ENCODE results near the gene P2RX7.
"Not testable (repeated sequence)": the region's sequence is repeated elsewhere in the genome, so short reads cannot be mapped to it uniquely, and the experiment has no call there.

P2RX7 gene

GRCh38 chr12:121187501-121187900 is 54.8 kb downstream of the P2RX7 start:
- peaks cover 3% of the 10 kb centered on the region for H3K4me1 ChIP-seq (ENCODE audit: control insufficient read depth, insufficient read depth, low read length)
- no peaks in the 10 kb centered on the region for H3K27me3 ChIP-seq (ENCODE audit: control insufficient read depth, insufficient read depth, low read length)
- H3K9ac ChIP-seq (ENCODE audit: low read length), result no peak overlapping the region
- no peaks in the 10 kb centered on the region for H3K9me3 ChIP-seq (ENCODE audit: control insufficient read depth, low read length)
- no peaks in the 10 kb centered on the region for H3K36me3 ChIP-seq (ENCODE audit: control insufficient read depth, insufficient read depth, low read length)
- H3K4me3 ChIP-seq (ENCODE audit: low read length), result no peak overlapping the region

DNA sequence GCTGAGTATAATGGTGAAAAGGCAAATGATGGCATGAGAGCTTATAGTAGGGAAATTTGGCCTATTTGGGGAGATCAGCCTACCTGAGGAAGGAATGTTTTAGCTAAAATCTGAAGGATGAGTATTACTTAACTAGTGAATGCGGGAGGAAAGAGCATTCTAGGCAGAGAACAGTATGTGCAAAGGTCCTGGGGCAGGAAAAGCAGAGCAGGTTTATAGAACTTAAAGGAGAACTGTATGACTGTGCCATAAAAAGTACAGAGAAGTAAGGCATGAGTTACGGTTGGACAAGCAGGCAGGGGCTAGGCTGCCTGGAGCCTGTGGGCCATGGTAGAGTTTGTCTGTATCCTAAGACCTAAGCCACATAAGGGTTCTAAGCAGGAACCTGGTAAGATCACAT is 55.6 kb downstream of the P2RX7 start:
- no peaks in the 10 kb centered on the region for H3K36me3 ChIP-seq (ENCODE audit: control insufficient read depth, insufficient read depth, low read length)
- no peak overlapping the region for H3K4me3 ChIP-seq (ENCODE audit: low read length)
- no peaks in the 10 kb centered on the region for H3K9me3 ChIP-seq (ENCODE audit: control insufficient read depth, low read length)
- H3K9ac ChIP-seq (ENCODE audit: low read length), result no peak overlapping the region
- no peaks in the 10 kb centered on the region for H3K27me3 ChIP-seq (ENCODE audit: control insufficient read depth, insufficient read depth, low read length)
- peaks cover 3% of the 10 kb centered on the region for H3K4me1 ChIP-seq (ENCODE audit: control insufficient read depth, insufficient read depth, low read length)

DNA sequence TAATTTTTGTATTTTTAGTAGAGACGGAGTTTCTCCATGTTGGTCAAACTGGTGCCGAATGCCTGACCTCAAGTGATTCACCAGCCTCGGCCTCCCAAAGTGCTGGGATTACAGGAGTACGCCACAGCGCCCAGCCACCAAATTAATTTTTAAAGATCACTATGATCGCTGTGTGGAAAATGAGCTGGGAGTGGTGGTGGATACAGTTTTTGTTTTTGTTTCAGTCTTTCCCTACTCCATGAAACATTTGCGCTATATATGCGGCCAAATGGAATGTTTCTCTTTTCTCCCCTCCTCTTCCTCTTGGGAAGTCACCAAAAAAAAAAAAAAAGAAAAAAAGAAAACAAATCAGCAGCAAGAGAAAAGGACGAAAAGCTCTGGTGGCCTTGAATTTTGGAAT is 56.5 kb downstream of the P2RX7 start:
- Histone ChIP-seq H3K27me3 (ENCODE audit: control insufficient read depth, insufficient read depth, low read length) (no peaks in the 10 kb centered on the region), H3K4me3 (ENCODE audit: low read length) (no peak overlapping the region), H3K4me1 (ENCODE audit: control insufficient read depth, insufficient read depth, low read length) (peaks cover 3% of the 10 kb centered on the region), H3K9me3 (ENCODE audit: control insufficient read depth, low read length) (no peaks in the 10 kb centered on the region), H3K36me3 (ENCODE audit: control insufficient read depth, insufficient read depth, low read length) (no peaks in the 10 kb centered on the region), H3K9ac (ENCODE audit: low read length) (no peak overlapping the region)

- Histone ChIP-seq H3K9ac (ENCODE audit: low read length) (no peak overlapping the region), H3K4me1 (ENCODE audit: control insufficient read depth, insufficient read depth, low read length) (peaks cover 3% of the 10 kb centered on the region), H3K36me3 (ENCODE audit: control insufficient read depth, insufficient read depth, low read length) (no peaks in the 10 kb centered on the region), H3K4me3 (ENCODE audit: low read length) (no peak overlapping the region), H3K27me3 (ENCODE audit: control insufficient read depth, insufficient read depth, low read length) (no peaks in the 10 kb centered on the region), H3K9me3 (ENCODE audit: control insufficient read depth, low read length) (no peaks in the 10 kb centered on the region)
These were observed 57.0 kb downstream of the P2RX7 start for GRCh38 chr12:121189619-121190155.

DNA sequence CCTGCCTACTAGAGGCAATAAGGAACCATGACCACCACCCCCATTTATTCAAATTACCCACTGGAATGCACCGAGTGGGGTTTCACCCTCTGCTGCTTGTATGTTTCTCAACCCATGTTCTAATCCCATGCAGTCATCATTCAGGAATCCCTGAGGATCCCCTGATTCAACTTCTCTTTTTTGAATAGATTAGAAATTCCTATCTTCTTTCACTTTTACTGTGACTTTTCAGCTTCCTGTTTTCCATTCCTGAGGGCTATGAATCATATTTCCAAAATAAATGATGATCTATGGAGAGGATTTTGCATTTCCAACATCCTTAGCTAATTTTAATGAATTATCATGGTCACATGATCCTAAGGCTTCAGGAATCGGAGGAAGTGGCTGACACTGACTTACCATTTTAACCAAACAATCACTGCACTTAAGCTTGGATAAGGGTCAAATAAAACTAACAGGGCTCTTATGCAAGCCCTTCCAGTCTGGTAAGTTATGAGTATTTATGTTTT is 57.9 kb downstream of the P2RX7 start:
- Histone ChIP-seq H3K9ac (ENCODE audit: low read length) (no peak overlapping the region), H3K4me3 (ENCODE audit: low read length) (no peak overlapping the region), H3K4me1 (ENCODE audit: control insufficient read depth, insufficient read depth, low read length) (peaks cover 3% of the 10 kb centered on the region), H3K9me3 (ENCODE audit: control insufficient read depth, low read length) (no peaks in the 10 kb centered on the region), H3K36me3 (ENCODE audit: control insufficient read depth, insufficient read depth, low read length) (no peaks in the 10 kb centered on the region), H3K27me3 (ENCODE audit: control insufficient read depth, insufficient read depth, low read length) (no peaks in the 10 kb centered on the region)

- no peak overlapping the region for H3K4me3 ChIP-seq (ENCODE audit: low read length)
- H3K9ac ChIP-seq (ENCODE audit: low read length), result no peak overlapping the region
- no peaks in the 10 kb centered on the region for H3K9me3 ChIP-seq (ENCODE audit: control insufficient read depth, low read length)
- peaks cover 3% of the 10 kb centered on the region for H3K4me1 ChIP-seq (ENCODE audit: control insufficient read depth, insufficient read depth, low read length)
- H3K36me3 ChIP-seq (ENCODE audit: control insufficient read depth, insufficient read depth, low read length), result no peaks in the 10 kb centered on the region
- H3K27me3 ChIP-seq (ENCODE audit: control insufficient read depth, insufficient read depth, low read length), result no peaks in the 10 kb centered on the region
These were observed 58.5 kb downstream of the P2RX7 start for GRCh38 chr12:121191151-121191550.

DNA sequence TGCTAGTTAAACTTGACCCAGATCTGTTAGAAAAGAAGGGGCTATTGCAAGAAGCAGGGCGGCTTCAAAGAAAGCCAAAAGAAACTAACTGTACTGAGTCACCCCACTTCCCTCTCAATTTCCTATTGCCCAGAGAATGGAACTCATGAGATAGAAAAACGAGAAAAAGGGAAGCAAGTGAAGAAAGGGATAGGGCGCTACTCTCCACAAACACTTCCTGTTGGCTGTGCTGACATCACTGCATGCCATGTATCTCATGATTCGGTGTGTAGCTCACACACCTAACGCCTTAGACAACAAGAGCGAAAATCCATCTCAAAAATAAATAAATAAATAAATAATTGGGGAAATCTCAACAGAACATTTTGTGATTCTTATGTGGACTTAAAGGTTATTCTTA is 64.2 kb downstream of the P2RX7 start:
- Histone ChIP-seq H3K4me3 (ENCODE audit: low read length) (no peak overlapping the region), H3K27me3 (ENCODE audit: control insufficient read depth, insufficient read depth, low read length) (no peaks in the 10 kb centered on the region), H3K9ac (ENCODE audit: low read length) (no peak overlapping the region), H3K4me1 (ENCODE audit: control insufficient read depth, insufficient read depth, low read length) (no peaks in the 10 kb centered on the region), H3K9me3 (ENCODE audit: control insufficient read depth, low read length) (no peaks in the 10 kb centered on the region), H3K36me3 (ENCODE audit: control insufficient read depth, insufficient read depth, low read length) (no peaks in the 10 kb centered on the region)

- Histone ChIP-seq H3K9ac (ENCODE audit: low read length) (no peak overlapping the region), H3K27me3 (ENCODE audit: control insufficient read depth, insufficient read depth, low read length) (no peaks in the 10 kb centered on the region), H3K4me3 (ENCODE audit: low read length) (no peak overlapping the region), H3K9me3 (ENCODE audit: control insufficient read depth, low read length) (no peaks in the 10 kb centered on the region), H3K4me1 (ENCODE audit: control insufficient read depth, insufficient read depth, low read length) (no peaks in the 10 kb centered on the region), H3K36me3 (ENCODE audit: control insufficient read depth, insufficient read depth, low read length) (no peaks in the 10 kb centered on the region)
These were observed 66.3 kb downstream of the P2RX7 start for GRCh38 chr12:121198949-121199348.

- not testable (repeated sequence) for H3K9ac ChIP-seq (ENCODE audit: low read length); H3K4me1 ChIP-seq (ENCODE audit: control insufficient read depth, insufficient read depth, low read length); H3K27me3 ChIP-seq (ENCODE audit: control insufficient read depth, insufficient read depth, low read length); H3K4me3 ChIP-seq (ENCODE audit: low read length); H3K9me3 ChIP-seq (ENCODE audit: control insufficient read depth, low read length); H3K36me3 ChIP-seq (ENCODE audit: control insufficient read depth, insufficient read depth, low read length)
These were observed 68.5 kb downstream of the P2RX7 start for GRCh38 chr12:121201140-121201539.

DNA sequence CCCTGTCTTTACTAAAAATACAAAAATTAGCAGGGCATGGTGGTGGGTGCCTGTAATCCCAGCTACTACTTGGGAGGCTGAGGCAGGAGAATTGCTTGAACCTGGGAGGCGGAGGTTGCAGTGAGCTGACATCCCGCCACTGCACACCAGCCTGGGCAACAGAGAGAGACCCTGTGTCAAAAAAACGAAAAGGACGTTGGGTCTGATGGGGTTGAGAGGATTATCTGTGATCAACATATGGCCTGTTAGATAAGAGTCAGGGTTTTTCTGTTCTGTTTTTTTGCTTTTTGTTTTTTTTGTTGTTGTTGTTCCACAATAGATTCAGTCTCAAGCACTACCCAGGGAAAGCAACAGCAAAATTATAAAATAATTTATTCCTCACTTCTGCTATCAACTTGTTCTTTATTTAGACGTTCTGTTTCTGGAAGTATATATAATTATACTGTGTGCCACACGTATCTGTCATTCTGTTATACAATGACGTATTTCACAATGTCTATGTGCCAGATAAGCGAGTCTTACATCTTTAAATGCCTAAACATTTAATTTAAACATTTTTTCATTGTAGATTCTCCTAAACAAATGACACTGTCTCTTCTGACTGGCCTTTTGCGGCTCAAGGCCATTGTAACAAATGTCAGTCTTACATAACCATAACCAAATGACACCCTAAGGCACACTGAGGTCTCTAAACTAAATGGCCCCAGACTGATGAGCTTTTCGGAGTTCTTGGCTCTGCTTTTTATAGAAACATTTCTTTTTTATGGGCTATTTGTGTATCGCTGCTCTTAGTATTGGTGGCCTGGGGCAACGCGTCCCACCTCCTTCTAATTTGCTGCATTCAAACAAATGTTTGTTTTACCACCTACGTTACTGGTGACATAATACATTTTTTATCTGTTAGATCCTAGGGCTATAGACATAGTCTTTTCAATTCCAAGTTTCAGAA is 70.0 kb downstream of the P2RX7 start:
- H3K4me1 ChIP-seq (ENCODE audit: control insufficient read depth, insufficient read depth, low read length), result no peaks in the 10 kb centered on the region
- no peaks in the 10 kb centered on the region for H3K36me3 ChIP-seq (ENCODE audit: control insufficient read depth, insufficient read depth, low read length)
- no peak overlapping the region for H3K9ac ChIP-seq (ENCODE audit: low read length)
- H3K27me3 ChIP-seq (ENCODE audit: control insufficient read depth, insufficient read depth, low read length), result no peaks in the 10 kb centered on the region
- no peak overlapping the region for H3K4me3 ChIP-seq (ENCODE audit: low read length)
- H3K9me3 ChIP-seq (ENCODE audit: control insufficient read depth, low read length), result no peaks in the 10 kb centered on the region

GRCh38 chr12:121203482-121203881 is 70.8 kb downstream of the P2RX7 start:
- Histone ChIP-seq H3K9ac (ENCODE audit: low read length) (no peak overlapping the region), H3K36me3 (ENCODE audit: control insufficient read depth, insufficient read depth, low read length) (no peaks in the 10 kb centered on the region), H3K4me3 (ENCODE audit: low read length) (no peak overlapping the region), H3K4me1 (ENCODE audit: control insufficient read depth, insufficient read depth, low read length) (no peaks in the 10 kb centered on the region), H3K9me3 (ENCODE audit: control insufficient read depth, low read length) (no peaks in the 10 kb centered on the region), H3K27me3 (ENCODE audit: control insufficient read depth, insufficient read depth, low read length) (no peaks in the 10 kb centered on the region)

DNA sequence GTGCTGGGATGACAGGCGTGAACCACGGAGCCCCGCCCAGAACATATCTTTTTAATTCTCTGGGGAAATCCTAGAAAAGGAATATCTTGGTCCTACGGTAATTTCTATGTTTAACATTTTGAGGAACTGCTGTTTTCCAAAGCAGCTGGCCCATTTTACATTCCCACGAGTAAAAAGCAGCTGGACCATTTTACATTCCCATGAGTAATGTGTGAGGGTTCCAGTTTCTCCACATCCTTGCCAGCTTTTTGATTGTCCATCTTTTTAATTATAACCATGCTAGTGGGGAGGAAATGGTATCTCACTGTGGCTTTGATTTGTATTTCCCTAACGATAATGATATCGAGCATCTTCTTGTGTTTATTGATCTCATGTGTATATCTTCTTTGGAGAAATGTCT is 72.8 kb downstream of the P2RX7 start:
- Histone ChIP-seq H3K9ac (ENCODE audit: low read length) (no peak overlapping the region), H3K4me1 (ENCODE audit: control insufficient read depth, insufficient read depth, low read length) (no peaks in the 10 kb centered on the region), H3K27me3 (ENCODE audit: control insufficient read depth, insufficient read depth, low read length) (no peaks in the 10 kb centered on the region), H3K36me3 (ENCODE audit: control insufficient read depth, insufficient read depth, low read length) (no peaks in the 10 kb centered on the region), H3K4me3 (ENCODE audit: low read length) (no peak overlapping the region), H3K9me3 (ENCODE audit: control insufficient read depth, low read length) (no peaks in the 10 kb centered on the region)
